ENCODE measurements around the gene NUP107.

DNA sequence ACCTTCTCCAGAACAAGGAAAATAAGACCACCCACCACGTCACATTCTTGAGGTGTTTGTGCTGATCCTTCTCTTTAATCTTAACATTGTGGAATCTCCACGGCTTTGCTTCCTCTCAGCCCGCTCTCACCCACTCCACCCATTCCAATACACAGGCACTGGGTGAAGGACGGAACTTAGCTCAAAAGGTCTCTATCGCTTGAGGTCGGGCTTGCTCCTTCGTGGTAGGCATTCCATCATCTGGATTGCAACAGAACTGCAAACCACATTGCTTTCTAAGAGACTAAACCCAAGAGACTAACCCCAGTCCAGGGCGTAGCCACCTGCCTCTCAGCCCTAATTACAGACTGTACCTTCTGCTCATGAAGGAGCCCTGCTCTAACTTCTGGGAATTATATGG lies 97.2 kb downstream of the NUP107 start:
- TF ChIP-seq EZH2 (IDR thresholded peaks at IDR 0.05; ENCODE audit: borderline replicate concordance, low read depth, low read length, severe bottlenecking) (no peak), CTCF (IDR thresholded peaks at IDR 0.05; ENCODE audit: borderline replicate concordance, extremely low read depth, low read length, poor library complexity, severe bottlenecking) (no peak)

All from DND-41 (cell line).